ENCODE measurements around the gene IFNGR2. TPM values are rescaled to one million over a fixed set of nuclear protein-coding genes. Genes with fewer than 3 reads are reported as not detected.

Gene IFNGR2
- total RNA-seq, 1 experiment from 2014 or later = 44.1 TPM

DNA sequence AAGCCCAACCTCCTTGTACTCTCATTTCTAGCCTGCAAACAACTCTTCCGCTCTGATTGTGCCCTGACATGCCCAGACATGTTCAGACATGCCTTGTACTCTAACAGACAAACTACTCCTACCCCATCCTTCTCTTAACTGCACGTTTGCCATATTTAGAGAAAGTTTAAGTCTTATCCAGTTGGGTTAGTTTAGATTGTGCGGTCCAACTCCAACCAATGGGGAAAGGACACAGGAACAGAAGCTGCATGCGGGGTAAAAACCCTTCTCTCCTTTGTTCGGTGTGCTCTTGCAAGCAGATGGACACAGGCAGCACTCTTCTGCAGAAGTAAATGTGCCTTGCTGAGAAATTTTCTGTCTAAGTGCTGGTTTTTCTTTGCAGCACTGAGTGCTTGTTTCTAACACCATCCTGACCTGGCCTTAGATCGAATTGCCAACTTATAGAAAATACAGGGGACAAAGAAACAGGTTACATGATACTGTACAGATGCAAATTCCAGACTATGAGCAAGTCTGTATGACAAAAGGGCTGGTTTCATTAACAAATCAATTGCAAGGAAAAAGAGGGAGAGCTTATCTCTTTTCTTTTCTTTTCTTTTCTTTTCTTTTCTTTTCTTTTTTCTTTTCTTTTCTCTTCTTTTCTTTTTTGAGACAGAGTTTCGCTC is 35.8 kb upstream of the IFNGR2 start:
- TF ChIP-seq, protein P1, sequence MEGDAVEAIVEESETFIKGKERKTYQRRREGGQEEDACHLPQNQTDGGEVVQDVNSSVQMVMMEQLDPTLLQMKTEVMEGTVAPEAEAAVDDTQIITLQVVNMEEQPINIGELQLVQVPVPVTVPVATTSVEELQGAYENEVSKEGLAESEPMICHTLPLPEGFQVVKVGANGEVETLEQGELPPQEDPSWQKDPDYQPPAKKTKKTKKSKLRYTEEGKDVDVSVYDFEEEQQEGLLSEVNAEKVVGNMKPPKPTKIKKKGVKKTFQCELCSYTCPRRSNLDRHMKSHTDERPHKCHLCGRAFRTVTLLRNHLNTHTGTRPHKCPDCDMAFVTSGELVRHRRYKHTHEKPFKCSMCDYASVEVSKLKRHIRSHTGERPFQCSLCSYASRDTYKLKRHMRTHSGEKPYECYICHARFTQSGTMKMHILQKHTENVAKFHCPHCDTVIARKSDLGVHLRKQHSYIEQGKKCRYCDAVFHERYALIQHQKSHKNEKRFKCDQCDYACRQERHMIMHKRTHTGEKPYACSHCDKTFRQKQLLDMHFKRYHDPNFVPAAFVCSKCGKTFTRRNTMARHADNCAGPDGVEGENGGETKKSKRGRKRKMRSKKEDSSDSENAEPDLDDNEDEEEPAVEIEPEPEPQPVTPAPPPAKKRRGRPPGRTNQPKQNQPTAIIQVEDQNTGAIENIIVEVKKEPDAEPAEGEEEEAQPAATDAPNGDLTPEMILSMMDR (conservative IDR thresholded peaks at IDR 0.05) = no peak
- Histone ChIP-seq H3K9me3 (ENCODE audit: control insufficient read depth, low read depth, low read length) (peaks cover 4% of the 10 kb centered on the region), H2AK5ac (ENCODE audit: insufficient read length, low read length) (no peak overlapping the region), H3K14ac (ENCODE audit: insufficient read depth, low read length) (no peak overlapping the region), H2BK120ac (ENCODE audit: low read depth, low read length, poor library complexity, severe bottlenecking) (no peak overlapping the region), H3T11ph (ENCODE audit: low read length) (no peak overlapping the region), H3K4ac (ENCODE audit: low read depth, low read length) (no peak overlapping the region; the same call in 1 of the 2 replicates), H2BK5ac (ENCODE audit: insufficient read length, low read length) (peak overlapping the region; percentile 58), H3K27ac (ENCODE audit: insufficient read length, low read depth, low read length) (peak overlapping the region; percentile 78), H3K79me1 (ENCODE audit: insufficient read depth, low read depth, low read length, poor library complexity, severe bottlenecking) (no peaks in the 10 kb centered on the region), H3K18ac (ENCODE audit: insufficient read length, low read depth, low read length) (no peak overlapping the region), H3K9ac (ENCODE audit: extremely low read depth, insufficient read length, low read length) (no peak overlapping the region), H2AFZ (ENCODE audit: low read length) (no peak overlapping the region), H3K23ac (ENCODE audit: insufficient read length, low read depth, low read length) (no peak overlapping the region), H4K5ac (ENCODE audit: insufficient read length, low read depth, low read length) (no peak overlapping the region), H3K4me1 (ENCODE audit: insufficient read depth, low read length) (no peaks in the 10 kb centered on the region), H4K8ac (replicated peaks; ENCODE audit: insufficient read length, low read depth, low read length) (no peak overlapping the region), H3K23me2 (ENCODE audit: insufficient read length, low read depth, low read length, poor library complexity, severe bottlenecking) (peaks cover 2% of the 10 kb centered on the region), H2BK12ac (ENCODE audit: insufficient read length, low read depth, low read length) (no peak overlapping the region), H3K56ac (ENCODE audit: insufficient read length, low read depth, low read length) (peak overlapping the region; percentile 93), H3K4me2 (ENCODE audit: insufficient read depth, insufficient read length, low read length) (no peak overlapping the region), H4K20me1 (ENCODE audit: control insufficient read depth, insufficient read depth, insufficient read length) (no peaks in the 10 kb centered on the region), H4K91ac (ENCODE audit: insufficient read length, low read depth, low read length) (no peak overlapping the region), H2BK15ac (ENCODE audit: low read depth, low read length) (no peak overlapping the region), H2BK20ac (ENCODE audit: low read depth, low read length, poor library complexity, severe bottlenecking) (no peak overlapping the region), H3K79me2 (ENCODE audit: insufficient read depth, low read length) (no peaks in the 10 kb centered on the region), H3K27me3 (ENCODE audit: insufficient read depth, low read length) (no peaks in the 10 kb centered on the region)
- peak; percentile 76 for DNase-seq
- WGBS (ENCODE audit: extremely low coverage, insufficient read length, low lambda C conversion rate) = no CpG with 5 or more reads among the region's 7 CpGs
- Mint-ChIP-seq H3K27me3 (ENCODE audit: low read depth) (peaks cover 3% of the 10 kb centered on the region; the same call in 1 of the 2 replicates), H3K9me3 (peaks cover 32 to 44% of the 10 kb centered on the region in 2 experiments), H3K36me3 (ENCODE audit: insufficient read depth in 1 of 3, low read depth in 3 of 3) (peaks cover 16 to 39% (median 32%) of the 10 kb centered on the region in 3 experiments), H3K4me1 (peaks cover 3 to 6% of the 10 kb centered on the region in 2 experiments), H3K27ac (peak overlapping the region in 2 of 3 experiments; percentile 21 to 62; a peak in 4 of 7 replicates), H3K4me3 (no peak overlapping the region)
